NB4 (cell line): ENCODE data around the gene PRR14.

ENCODE experiments used
- TF ChIP-seq, protein P1 (sequence below): IDR thresholded peaks from one replicate; pipeline ENCODE4 v1.5.1; 2012; ENCODE audit warnings: low read depth, low read length
- TF ChIP-seq, protein P2 (sequence below): IDR thresholded peaks from 2 replicates; pipeline ENCODE4 v1.6.1; 2011; ENCODE audit warnings: low read depth, low read length

GRCh38 chr16:30698139-30698815 lies 47.5 kb downstream of the PRR14 start:
- TF ChIP-seq, protein P1, sequence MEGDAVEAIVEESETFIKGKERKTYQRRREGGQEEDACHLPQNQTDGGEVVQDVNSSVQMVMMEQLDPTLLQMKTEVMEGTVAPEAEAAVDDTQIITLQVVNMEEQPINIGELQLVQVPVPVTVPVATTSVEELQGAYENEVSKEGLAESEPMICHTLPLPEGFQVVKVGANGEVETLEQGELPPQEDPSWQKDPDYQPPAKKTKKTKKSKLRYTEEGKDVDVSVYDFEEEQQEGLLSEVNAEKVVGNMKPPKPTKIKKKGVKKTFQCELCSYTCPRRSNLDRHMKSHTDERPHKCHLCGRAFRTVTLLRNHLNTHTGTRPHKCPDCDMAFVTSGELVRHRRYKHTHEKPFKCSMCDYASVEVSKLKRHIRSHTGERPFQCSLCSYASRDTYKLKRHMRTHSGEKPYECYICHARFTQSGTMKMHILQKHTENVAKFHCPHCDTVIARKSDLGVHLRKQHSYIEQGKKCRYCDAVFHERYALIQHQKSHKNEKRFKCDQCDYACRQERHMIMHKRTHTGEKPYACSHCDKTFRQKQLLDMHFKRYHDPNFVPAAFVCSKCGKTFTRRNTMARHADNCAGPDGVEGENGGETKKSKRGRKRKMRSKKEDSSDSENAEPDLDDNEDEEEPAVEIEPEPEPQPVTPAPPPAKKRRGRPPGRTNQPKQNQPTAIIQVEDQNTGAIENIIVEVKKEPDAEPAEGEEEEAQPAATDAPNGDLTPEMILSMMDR = no peak
- TF ChIP-seq, protein P2, sequence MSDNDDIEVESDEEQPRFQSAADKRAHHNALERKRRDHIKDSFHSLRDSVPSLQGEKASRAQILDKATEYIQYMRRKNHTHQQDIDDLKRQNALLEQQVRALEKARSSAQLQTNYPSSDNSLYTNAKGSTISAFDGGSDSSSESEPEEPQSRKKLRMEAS = no peak; the same call in 1 of the 2 replicates
